GM20431 (cell line): ENCODE data around the gene PARVA.
"Not testable (repeated sequence)": the region's sequence is repeated elsewhere in the genome, so short reads cannot be mapped to it uniquely, and the experiment has no call there.

Experiments used
- in situ Hi-C: fragments of 300-500 bp; cut with MseI, MboI; formaldehyde crosslinking; loops from one replicate; pipeline ENCODE4 v1.15.0; 2020; ENCODE audit warnings: low sequenced_read_pairs; ENCODE audit not compliant: unreplicated experiment

Gene PARVA

DNA sequence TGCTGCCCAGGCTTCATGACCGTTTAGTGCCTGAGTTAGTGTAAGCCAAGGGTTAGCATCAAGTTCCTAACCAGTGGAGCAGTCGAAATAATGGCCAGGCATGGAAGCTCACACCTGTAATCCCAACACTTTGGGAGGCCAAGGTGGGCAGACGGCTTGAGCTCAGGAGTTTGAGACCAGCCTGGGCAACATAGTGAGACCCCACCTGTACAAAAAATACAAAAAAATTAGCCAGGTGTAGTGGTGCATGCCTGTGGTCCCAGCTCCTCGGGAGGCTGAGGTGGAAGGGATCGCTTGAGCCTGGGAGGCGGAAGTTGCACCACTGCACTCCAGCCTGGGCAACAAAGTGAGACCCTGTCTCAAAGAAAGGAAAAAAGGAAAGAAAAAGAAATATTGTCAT is 143.2 kb downstream of the PARVA start:
- in situ Hi-C loops, result not testable (repeated sequence)

DNA sequence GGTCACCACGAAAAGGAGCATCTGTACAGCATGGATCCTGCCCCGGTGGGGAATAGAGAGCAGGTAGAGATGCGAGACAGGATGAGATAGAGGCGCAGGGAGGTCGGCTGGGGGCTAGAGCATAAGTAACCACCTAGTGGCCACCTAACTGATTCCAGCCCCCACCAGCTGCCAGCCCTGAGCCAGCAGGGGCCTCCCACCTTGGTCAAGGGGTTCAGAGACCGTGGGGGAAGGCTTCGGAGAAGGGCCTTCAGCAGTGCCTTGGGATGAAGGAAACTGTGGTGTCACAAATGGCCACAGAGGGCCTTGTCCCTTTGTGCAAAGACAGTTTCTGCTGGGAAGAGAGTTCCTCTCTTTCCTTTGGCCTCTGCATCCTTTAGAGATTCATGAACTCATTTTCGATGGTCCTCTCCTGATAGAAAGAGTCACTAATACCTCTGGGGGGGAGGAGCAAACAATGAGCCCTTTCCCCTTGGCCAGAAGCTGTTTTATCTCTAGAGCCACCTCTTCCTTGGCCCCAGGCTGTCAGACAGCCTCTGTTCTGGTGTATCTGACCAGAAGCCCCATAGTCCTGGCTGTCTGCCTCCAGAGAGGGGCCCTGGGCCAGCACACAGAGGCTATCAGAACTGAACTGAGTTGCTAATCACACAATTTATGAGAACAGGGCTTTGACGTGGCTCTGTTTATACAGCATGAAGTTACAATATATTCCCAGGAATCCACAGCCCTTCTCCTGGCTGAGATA is 146.0 kb downstream of the PARVA start:
- in situ Hi-C loops, result no loop called here

DNA sequence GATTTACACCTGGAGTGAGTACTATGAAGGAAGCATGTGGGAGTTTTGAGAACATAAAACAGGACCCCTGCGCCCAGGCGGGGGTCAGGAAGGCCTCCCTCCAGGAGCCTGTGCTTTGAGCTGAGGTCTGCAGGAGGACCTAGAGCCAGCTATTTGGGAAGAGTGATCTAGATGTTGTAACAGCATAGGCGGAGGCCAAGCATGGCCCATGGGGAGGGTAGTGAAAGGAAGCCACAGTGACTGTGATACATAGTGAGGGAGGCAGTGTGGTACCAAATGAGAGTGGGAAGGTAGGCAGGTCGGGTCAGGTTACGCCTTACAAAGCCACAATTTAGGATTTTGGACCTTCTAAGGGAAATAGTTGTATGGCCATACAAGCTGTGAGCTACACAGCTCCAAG is 147.5 kb downstream of the PARVA start:
- in situ Hi-C loops, result no loop called here

DNA sequence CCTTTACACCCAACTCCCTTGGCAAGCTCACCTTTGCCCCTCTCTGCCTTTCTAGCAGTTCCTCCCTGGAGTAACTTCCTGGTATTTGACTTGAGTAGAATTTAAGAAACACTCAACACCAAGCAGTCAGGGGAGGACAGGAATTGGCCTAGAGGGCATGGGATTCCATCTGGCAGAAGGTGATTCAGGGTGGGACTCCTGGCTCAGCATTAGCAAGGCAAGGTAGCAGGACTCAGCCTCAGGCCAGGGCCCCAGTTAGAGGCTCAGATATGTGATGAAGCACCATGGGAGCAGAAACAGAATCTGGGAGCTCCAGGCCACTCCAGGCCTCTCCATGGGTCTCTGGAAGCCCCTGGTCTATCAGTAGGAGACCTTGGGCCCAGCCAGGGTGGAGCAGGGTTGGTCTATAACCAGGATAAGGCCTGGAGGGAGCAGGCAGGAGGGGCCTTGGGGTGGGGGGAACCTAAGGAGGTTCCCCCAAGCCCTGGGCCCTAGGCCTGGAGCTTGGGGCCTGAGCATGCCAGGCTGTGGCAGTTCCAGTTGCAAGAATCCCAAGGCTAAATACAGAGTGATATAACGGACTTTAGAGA is 148.2 kb downstream of the PARVA start:
- in situ Hi-C loops, result no loop called here

DNA sequence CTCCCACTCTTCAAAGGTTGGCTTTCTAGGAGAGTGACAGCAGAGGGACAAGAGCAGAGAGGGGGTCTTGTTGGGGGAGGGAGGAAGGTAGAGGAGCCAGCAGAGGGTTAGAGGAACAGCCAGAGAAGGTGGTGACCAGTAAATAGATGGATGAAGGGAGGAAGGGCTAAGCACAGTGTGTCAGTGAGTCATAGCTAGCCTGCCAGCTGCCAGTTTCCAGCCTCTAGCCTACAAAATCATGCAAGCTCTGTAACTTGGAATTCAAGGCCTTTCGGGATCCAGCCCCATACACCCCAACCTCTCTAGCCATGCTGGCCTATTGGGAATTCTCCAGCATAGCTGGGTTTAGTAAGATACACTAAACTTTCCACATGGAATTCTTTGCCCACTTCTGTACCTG is 149.4 kb downstream of the PARVA start:
- in situ Hi-C loops, result no loop called here

DNA sequence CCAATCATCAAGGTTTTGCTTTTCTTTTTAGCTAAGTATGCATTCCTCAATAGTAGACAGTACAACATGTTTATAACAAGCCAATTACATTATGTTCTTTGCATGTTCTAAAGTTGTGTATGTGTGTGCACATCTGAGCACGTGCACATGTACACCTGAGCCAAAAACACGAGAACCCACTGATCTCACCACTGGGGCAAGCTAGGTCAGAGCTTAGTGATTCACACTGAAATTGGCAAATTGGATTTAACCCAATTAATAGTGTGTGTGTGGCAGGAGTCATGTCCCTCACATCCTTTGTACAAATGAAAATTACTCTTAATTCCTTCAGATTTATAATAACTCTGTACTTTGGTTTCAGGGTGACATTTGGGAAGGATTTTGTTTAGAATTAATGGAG is 151.1 kb downstream of the PARVA start:
- in situ Hi-C loops, result no loop called here

DNA sequence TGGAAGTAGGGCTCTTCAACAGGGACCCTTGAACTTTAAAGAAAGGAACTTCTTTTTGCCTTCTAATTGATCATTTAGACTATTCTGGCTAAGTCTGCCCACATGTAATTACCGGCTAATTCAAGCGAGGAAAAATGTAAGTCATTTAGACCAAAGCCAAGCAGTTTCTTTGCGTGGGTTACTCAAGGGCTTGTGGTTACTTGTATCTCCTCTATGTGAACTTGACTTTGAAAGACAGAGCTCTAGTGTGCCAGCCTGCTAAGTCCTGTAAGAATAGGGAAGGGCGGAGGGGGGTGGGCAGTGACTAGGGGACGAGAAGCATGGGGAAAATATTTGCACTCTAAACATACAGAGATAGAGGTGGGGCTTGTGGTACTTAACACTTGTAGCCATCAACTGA is 151.7 kb downstream of the PARVA start:
- in situ Hi-C loops, result no loop called here

DNA sequence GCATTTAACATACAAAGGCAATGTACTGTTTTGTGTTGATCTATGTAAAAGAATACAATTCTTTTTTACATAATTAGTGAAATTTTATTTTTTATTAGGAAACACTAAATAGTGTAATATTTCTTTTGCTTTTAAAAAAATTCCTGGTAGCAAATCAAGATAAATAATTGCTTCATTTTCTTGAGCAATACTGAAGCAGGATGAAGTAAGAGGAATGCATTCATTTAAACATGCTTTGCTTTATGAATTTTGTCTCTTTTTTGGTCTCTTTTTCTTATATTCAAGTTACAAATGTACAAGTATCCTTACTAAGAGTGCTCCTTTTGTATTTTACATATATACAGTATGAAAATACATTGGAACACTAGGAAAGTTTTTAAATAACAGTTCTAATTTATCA is 152.4 kb downstream of the PARVA start:
- in situ Hi-C loops, result no loop called here

DNA sequence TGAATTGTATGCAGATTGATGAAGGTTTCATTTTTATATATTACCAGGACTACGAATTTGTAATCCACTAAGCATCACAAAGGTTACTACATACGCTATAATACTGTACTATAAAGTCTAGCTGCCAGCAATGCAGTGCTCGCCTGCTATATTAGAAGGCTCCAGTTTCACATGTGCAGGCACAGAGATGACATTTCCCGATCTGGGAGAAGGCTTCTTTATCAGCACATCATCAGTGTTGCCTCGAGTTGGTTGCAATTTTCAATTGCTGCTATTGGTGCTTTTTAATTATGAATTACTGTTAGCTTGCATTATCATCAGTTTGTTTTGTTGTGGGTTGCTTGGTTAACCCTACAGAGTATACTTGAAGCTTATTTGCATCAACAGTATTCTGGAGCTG is 153.6 kb downstream of the PARVA start:
- in situ Hi-C loops, result no loop called here

DNA sequence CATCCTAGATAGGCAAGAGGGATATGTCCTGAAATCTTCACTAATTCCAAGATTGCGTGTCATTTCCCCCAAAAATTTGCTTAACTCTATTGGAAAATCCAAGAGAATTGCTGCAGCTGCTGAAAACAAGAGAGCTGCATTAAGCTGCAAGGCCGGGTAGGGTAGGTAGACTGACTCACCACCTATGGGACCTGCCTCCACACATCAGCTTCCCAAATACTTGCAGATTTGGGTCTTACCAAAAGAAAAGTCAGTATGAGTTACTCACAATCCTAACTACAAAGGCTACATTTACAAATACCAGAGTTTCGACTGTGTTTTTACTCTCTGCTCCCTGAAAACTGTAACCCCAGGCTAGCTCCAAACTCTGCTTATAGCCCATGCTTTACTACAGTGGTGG is 154.3 kb downstream of the PARVA start:
- in situ Hi-C loops, result no loop called here

DNA sequence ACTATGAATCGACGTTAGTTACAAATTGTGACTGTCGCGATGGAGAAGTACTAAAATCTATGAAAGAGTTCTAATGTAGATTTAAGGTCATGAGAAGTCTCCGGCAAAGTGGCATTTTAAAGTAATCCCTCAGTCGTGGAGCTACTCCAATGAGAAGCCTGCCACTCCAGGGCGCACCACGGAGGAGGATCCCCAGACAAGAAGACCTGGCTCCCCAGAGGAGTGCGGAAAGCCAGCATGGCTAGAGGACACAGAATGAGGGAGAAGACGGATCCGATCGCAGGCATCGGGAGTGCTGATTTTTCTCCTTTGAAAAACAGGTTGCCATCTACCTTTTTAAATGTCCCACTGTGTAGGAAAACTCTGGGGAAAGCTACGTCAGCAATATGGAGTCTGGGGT is 155.2 kb downstream of the PARVA start:
- in situ Hi-C loops, result no loop called here

DNA sequence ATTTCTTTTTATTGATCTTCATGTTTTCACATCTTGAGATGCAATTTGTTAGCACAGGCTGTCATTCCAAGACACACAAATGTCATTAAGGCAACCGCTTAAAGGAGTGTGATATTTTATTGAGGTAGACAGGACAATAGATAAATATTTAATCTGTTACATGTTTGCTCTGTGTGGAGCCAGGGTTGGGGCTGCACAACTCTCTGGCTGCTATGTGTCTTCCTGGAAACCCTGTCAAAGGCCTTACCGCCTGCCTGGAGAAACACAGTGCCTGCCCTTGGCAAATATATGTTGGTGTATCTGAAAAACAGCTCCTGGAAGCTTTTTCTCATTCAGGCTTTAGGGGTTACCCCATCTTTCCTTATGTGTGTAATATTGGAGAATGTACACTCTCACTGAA is 157.2 kb downstream of the PARVA start:
- in situ Hi-C loops, result no loop called here

DNA sequence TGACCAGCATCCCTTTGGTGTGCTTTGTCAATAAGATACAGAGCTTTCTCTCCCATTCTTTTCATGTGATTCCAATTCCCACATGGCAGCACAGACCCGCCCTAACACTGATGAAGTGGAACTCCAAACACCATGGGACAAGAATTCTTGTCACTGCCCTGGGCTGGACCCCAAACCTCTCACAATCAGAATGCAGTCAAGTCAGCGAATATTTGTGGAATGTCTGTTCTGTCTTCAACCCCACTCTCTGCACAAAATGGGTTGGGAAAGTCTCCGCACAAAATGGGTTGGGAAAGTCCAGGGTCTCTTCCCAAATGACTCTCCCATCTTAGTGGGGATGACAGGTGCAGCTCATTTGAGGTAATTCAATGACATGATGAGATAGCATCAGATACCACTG is 157.9 kb downstream of the PARVA start:
- in situ Hi-C loops, result no loop called here

DNA sequence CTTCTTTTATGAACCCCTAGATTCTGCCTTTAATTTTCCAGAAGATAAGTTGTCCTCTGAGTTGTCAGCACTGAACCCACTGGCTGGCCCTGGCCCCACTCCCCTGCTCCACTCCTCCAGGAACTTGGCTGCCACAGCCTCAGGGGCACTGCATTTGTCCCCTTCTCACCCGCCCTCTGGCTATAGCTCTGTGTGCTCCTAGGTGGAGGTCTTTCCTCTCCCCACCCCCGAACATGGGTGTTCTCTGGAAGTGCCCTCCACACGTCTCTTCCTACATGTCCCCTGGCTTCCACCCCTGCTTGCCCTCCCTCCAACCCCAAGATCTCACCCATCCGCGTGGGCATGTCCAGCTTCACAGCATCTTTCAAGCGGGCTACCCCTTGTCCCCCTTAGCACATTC is 159.2 kb downstream of the PARVA start:
- in situ Hi-C loops, result no loop called here

DNA sequence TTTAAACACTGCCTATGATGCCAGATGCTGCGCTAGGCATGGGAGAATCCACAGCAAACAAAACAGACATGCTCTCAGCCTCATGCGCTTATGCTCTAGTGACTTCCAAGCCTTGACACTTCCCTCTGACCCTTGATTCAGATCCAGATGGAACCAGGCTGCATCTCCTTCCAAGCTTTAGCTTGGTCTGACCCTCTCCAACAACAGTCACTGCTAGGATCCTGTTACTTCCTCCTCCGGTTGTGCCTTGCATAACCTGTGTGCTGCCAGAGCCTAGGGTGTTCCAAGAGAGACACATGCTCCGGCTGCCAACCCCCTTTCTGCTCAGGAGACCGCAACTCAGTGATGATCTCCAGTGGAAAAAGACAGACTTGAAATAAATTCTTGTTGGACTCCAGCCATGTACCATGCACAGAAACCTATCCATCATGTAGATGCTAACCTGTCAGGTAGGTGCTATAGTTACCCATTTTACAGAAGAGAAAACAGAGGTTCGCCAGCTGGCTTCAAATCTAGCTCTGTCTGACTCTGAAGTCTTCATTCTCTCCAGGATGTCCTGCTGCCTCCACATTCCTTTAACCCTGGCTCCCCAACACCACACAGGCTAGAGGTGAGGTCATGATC is 160.5 kb downstream of the PARVA start:
- in situ Hi-C loops, result no loop called here

DNA sequence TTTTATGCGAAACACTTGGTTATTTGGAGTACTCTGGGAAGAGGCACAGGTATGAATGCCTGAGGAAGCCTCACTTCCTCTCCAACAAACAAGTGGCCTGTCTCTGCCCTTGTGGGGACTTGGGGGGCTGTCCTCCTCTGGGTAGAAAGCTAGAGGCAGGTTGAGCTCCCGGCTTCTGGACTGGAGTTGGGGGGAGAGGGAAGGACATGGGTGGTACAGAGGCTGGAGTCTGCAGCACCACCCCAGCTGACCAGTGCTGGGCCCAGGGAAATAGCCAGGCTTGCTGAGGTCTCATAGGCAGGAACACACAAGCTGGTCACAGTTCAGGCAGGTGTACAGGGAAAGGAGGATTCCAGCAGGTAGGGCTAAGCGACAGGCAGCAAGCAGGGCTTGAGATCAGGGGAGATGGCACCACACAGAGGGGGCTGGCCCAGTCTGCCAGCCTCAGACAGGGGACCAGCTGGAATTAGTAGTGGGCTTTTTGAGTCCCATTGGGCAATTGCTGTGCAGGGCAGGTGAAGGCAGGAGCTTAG is 161.6 kb downstream of the PARVA start:
- in situ Hi-C loops, result no loop called here

DNA sequence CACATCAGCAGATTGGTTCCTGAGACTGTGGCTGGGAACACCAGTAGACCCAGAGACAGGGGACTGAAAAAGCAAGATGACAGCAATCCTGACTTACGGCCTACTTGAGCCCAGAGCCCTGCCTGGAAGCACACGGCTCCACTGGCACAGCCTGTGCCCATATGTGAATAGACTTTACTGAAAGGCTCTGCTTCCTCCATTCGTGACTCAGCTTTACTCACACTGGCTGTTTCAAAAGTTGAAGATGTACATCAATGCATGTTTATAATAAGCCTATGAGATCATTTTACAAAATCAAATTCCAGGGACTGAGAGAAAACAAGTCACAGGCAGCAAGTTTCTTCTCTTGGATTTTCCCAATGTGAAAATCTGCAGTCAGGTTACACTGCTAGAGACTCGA is 162.2 kb downstream of the PARVA start:
- in situ Hi-C loops, result no loop called here

DNA sequence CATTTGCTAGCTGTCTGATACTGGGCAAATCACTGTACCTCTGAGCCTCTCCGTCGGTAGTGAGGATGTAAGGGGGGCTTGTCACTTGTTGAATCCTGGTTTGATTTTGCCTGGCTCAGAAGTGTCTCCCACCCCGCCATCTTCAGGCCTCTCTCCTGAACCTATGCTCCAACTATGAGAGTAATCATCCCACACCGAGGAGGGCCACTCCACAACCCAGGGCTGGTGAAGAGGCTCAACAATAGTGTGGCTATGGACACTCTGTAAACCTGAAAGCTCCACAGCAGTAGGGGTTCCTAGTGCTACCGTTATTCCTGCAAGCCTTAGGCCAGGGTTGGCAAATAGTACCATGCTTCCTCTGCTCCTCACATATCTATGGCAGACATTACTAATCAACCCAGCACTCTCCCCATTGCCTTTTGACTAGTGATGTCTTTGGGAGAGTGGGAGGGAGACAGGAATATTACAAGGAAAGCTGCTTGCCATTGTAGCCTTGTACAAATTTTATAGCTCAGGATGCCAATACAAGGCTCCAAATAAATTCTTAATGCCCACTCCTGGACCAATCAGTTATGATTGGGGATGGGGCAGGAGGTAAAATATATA is 162.8 kb downstream of the PARVA start:
- in situ Hi-C loops, result no loop called here

DNA sequence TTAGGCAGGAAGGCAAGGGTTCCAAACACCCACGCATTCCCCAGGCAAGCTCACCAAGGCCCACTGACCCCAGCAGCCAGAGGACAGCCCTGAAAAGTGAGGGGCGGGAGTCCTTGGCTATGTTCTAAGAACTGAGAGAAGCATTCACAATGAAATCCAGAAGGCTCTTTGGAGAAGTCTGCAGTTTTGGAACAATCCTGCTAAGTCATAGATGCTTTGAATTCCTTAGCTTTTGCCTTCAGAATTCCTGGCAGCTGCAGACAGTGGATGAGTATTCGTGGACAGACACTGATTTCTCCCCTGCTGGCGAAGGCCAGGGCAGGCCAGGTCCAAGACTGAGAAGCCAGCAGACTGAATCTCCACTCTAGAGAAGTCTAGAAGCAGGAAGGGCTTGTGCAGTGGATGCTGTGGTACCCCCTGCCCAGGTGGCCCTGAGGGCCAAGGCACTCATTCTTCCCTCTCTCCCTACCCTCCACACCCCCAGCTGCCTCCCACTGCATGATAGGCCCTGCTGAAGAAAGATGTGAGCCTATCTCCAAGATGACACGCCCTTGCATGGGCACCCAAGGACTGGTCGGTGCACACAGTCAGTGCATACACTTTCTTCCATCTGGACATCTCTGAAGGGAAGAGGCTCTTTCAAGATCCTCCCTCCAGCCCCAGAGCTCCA is 163.7 kb downstream of the PARVA start:
- in situ Hi-C loops, result no loop called here

DNA sequence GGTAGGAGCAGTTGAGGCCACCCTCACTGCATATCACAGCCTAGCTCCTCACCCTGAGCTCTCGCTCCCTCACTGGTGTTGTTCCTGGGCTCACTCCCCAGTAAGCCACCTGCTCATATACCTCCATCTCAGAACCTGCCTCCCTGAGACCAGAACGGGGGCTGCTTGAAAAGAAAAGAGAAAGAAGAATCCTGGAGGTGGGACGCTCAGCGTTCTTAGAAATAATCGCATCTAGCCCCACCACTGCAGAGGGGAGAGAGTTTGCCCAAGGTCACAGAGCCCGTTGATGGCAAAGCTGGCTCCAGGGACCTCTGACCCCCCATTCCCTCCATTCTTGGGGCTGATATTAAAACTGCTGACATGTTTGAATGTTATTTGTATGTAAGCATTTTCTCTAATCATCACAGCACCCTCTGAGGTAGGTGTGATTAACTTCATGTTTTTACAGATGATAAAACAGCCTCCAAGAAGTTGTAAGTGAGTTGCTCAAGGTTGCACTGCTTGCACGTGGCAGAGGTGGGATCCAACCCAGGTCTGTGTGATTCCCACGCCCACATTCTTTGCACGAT is 164.3 kb downstream of the PARVA start:
- in situ Hi-C loops, result no loop called here
